Measurements from ENCODE around the gene HCK. TPM values are rescaled to one million over a fixed set of nuclear protein-coding genes. Genes with fewer than 3 reads are reported as not detected.

The HCK gene
- total RNA-seq, 1 experiment from 2014 or later = 0.17 TPM

GRCh38 chr20:32142088-32142487, 90.0 kb downstream of the HCK start:
- Histone ChIP-seq H3K36me3 (ENCODE audit: control insufficient read depth in 1 of 2, insufficient read depth in 2 of 2, low read length in 2 of 2) (peaks cover 52 to 59% of the 10 kb centered on the region in 2 experiments; a peak in 3 of 4 replicates), H3K79me2 (ENCODE audit: insufficient read depth, low read length) (peaks cover 6% of the 10 kb centered on the region), H2AFZ (ENCODE audit: low read depth, low read length, poor library complexity, severe bottlenecking) (no peak overlapping the region), H3K27me3 (ENCODE audit: insufficient read depth, low read length) (no peaks in the 10 kb centered on the region), H3K9ac (ENCODE audit: low read length) (no peak overlapping the region), H3K9me3 (ENCODE audit: control insufficient read depth in 1 of 2, insufficient read depth in 1 of 2, low read depth in 1 of 2, low read length in 2 of 2) (no peaks in the 10 kb centered on the region), H4K20me1 (ENCODE audit: insufficient read depth) (no peaks in the 10 kb centered on the region), H3K9me2 (ENCODE audit: insufficient read depth) (no peaks in the 10 kb centered on the region), H3K4me2 (ENCODE audit: low read length) (no peak overlapping the region), H3K4me3 (replicated peaks in 1 of 2; ENCODE audit: low read depth in 1 of 2, low read length in 2 of 2) (no peak overlapping the region), H3K4me1 (ENCODE audit: control insufficient read depth in 1 of 2, insufficient read depth in 2 of 2, low read length in 2 of 2) (no peaks in the 10 kb centered on the region), H3K27ac (ENCODE audit: low read depth, low read length) (no peak overlapping the region)
- DNase-seq (ENCODE audit: low read depth, low spot score) (no peak), ATAC-seq (no peak)
- ChIA-PET POLR2A (no interaction called here), CTCF (no interaction called here), RAD21 (ENCODE audit: low non-redundant PET in 1 of 2, low total read pairs in 2 of 2, uncharacterized antibody in 2 of 2, unreplicated experiment in 2 of 2) (no interaction called here)
- no peak for TF ChIP-seq CBX3 (IDR thresholded peaks at IDR 0.05; ENCODE audit: low read depth)
- TF ChIP-seq JUND (IDR thresholded peaks at IDR 0.05) = no peak
- TF ChIP-seq RAD21 (IDR thresholded peaks at IDR 0.05; ENCODE audit: low read depth) = no peak
- no peak for TF ChIP-seq CEBPB (IDR thresholded peaks at IDR 0.05; ENCODE audit: low read depth)
- intact Hi-C loops (cut with micrococcal nuclease) = no loop called here
- BruUV-seq (replicated peaks) = no TSS peak

DNA sequence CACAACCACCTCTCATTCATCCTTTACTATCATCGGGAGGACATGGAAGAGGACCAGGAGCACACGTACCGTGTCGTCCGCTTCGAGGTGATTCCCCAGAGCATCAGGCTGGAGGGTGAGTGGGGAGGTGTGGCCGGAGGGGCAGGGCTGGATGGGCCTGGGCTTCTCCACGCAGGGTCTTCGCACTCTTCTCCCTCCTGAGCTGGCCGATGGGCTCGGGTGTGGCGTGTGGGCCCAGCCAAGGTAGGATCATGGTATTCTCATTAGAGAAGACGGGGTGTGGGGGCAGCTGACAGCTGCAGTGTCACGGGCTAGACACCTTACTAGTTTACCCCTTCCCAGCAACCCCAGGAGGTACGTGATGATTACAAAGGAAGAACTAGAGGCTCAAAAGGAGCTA, 90.9 kb downstream of the HCK start:
- ATAC-seq (no peak), DNase-seq (ENCODE audit: low read depth, low spot score) (no peak)
- H2AFZ ChIP-seq (ENCODE audit: low read depth, low read length, poor library complexity, severe bottlenecking) = no peak overlapping the region
- peaks cover 53% of the 10 kb centered on the region in 2 experiments; a peak in 3 of 4 replicates for H3K36me3 ChIP-seq (ENCODE audit: control insufficient read depth in 1 of 2, insufficient read depth in 2 of 2, low read length in 2 of 2)
- no peak overlapping the region for H3K4me3 ChIP-seq (replicated peaks in 1 of 2; ENCODE audit: low read depth in 1 of 2, low read length in 2 of 2)
- TF ChIP-seq RAD21 (IDR thresholded peaks at IDR 0.05; ENCODE audit: low read depth) (no peak), POLR2A (IDR thresholded peaks at IDR 0.05; ENCODE audit: borderline replicate concordance, extremely low read depth, insufficient read depth, insufficient read length) (no peak), CEBPB (IDR thresholded peaks at IDR 0.05; ENCODE audit: low read depth) (no peak), YY1 (IDR thresholded peaks at IDR 0.05; ENCODE audit: extremely low read depth, insufficient replicate concordance, low read depth, low read length) (no peak), ELF1 (IDR thresholded peaks at IDR 0.05; ENCODE audit: borderline replicate concordance, low read depth) (no peak), SP1 (IDR thresholded peaks at IDR 0.05; ENCODE audit: low read depth) (no peak), REST (IDR thresholded peaks at IDR 0.05; ENCODE audit: low read depth) (no peak), CBX3 (IDR thresholded peaks at IDR 0.05; ENCODE audit: low read depth) (no peak)
- TF ChIP-seq, protein P1, sequence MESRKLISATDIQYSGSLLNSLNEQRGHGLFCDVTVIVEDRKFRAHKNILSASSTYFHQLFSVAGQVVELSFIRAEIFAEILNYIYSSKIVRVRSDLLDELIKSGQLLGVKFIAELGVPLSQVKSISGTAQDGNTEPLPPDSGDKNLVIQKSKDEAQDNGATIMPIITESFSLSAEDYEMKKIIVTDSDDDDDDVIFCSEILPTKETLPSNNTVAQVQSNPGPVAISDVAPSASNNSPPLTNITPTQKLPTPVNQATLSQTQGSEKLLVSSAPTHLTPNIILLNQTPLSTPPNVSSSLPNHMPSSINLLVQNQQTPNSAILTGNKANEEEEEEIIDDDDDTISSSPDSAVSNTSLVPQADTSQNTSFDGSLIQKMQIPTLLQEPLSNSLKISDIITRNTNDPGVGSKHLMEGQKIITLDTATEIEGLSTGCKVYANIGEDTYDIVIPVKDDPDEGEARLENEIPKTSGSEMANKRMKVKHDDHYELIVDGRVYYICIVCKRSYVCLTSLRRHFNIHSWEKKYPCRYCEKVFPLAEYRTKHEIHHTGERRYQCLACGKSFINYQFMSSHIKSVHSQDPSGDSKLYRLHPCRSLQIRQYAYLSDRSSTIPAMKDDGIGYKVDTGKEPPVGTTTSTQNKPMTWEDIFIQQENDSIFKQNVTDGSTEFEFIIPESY (IDR thresholded peaks at IDR 0.05; ENCODE audit: extremely low read depth, insufficient replicate concordance, low read length) = no peak
- RAD21 ChIA-PET (ENCODE audit: low non-redundant PET in 1 of 2, low total read pairs in 2 of 2, uncharacterized antibody in 2 of 2, unreplicated experiment in 2 of 2) = no interaction called here
- intact Hi-C loops (cut with micrococcal nuclease) = no loop called here
- H3K27ac ChIP-seq (ENCODE audit: low read depth, low read length) = no peak overlapping the region
- no peaks in the 10 kb centered on the region for H4K20me1 ChIP-seq (ENCODE audit: insufficient read depth)
- no peaks in the 10 kb centered on the region for H3K27me3 ChIP-seq (ENCODE audit: insufficient read depth, low read length)
- no peaks in the 10 kb centered on the region for H3K4me1 ChIP-seq (ENCODE audit: control insufficient read depth in 1 of 2, insufficient read depth in 2 of 2, low read length in 2 of 2)
- POLR2A ChIA-PET = no interaction called here
- CTCF ChIA-PET = no interaction called here
- no peaks in the 10 kb centered on the region for H3K9me3 ChIP-seq (ENCODE audit: control insufficient read depth in 1 of 2, insufficient read depth in 1 of 2, low read depth in 1 of 2, low read length in 2 of 2)
- BruUV-seq (replicated peaks) = no TSS peak
- no peak overlapping the region for H3K4me2 ChIP-seq (ENCODE audit: low read length)
- no peaks in the 10 kb centered on the region for H3K9me2 ChIP-seq (ENCODE audit: insufficient read depth)
- no peak overlapping the region for H3K9ac ChIP-seq (ENCODE audit: low read length)
- peaks cover 5% of the 10 kb centered on the region; the same call in 1 of the 2 replicates for H3K79me2 ChIP-seq (ENCODE audit: insufficient read depth, low read length)
